ENCODE results near the gene SLC7A6OS. TPM values are rescaled to one million over a fixed set of nuclear protein-coding genes. Genes with fewer than 3 reads are reported as not detected.
"Not testable (repeated sequence)": the region's sequence is repeated elsewhere in the genome, so short reads cannot be mapped to it uniquely, and the experiment has no call there.

The SLC7A6OS gene
- total RNA-seq, 1 experiment from 2014 or later, result 14.2 TPM

DNA sequence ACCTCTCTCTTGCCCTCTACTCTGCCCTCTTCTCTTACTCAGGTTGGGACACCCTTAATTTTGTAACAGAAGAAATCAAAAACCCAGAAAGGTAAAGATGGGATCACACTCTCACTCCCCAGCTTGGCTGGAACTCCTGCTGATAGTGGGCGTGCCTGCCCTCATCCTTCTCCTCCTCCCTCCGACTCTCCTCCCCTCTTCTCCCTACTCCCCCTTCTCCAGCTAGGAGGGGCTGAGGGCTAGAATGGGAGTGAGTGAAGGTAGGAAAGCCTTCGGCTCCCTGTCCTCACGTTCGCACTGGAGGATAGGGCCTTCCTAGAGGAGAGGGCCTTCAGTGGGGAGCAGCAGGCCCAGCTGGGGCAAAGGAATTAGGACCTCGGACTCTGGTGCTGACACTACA, 20.3 kb downstream of the SLC7A6OS start:
- no peaks in the 10 kb centered on the region for H3K9me2 ChIP-seq (ENCODE audit: insufficient read depth)
- intact Hi-C loops (cut with micrococcal nuclease; ENCODE audit: unreplicated experiment), result no loop called here
- H3K36me3 ChIP-seq (ENCODE audit: low read depth), result 0 out of 2 replicates have a peak, but pooled peaks cover 4% of the 10 kb centered on the region
- H3K4me2 ChIP-seq, result no peak overlapping the region
- no peaks in the 10 kb centered on the region for H3K79me2 ChIP-seq (ENCODE audit: low read depth)
- H3K27me3 ChIP-seq (ENCODE audit: insufficient read depth, low read depth), result no peaks in the 10 kb centered on the region
- ChIA-PET POLR2A (ENCODE audit: unreplicated experiment) (no interaction called here), CTCF (no interaction called here)
- H3F3A ChIP-seq (ENCODE audit: insufficient read depth, low read depth), result no peaks in the 10 kb centered on the region
- H4K20me1 ChIP-seq (ENCODE audit: insufficient read depth), result peaks cover 12% of the 10 kb centered on the region
- H3K9me3 ChIP-seq (ENCODE audit: insufficient read depth, low read depth), result no peaks in the 10 kb centered on the region
- H3K4me3 ChIP-seq, result no peak overlapping the region
- H3K27ac ChIP-seq, result no peak overlapping the region
- TF ChIP-seq, protein P1, sequence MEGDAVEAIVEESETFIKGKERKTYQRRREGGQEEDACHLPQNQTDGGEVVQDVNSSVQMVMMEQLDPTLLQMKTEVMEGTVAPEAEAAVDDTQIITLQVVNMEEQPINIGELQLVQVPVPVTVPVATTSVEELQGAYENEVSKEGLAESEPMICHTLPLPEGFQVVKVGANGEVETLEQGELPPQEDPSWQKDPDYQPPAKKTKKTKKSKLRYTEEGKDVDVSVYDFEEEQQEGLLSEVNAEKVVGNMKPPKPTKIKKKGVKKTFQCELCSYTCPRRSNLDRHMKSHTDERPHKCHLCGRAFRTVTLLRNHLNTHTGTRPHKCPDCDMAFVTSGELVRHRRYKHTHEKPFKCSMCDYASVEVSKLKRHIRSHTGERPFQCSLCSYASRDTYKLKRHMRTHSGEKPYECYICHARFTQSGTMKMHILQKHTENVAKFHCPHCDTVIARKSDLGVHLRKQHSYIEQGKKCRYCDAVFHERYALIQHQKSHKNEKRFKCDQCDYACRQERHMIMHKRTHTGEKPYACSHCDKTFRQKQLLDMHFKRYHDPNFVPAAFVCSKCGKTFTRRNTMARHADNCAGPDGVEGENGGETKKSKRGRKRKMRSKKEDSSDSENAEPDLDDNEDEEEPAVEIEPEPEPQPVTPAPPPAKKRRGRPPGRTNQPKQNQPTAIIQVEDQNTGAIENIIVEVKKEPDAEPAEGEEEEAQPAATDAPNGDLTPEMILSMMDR (conservative IDR thresholded peaks at IDR 0.05), result no peak
- no peak for TF ChIP-seq EZH2 (IDR thresholded peaks at IDR 0.05; ENCODE audit: low read depth)
- H2AFZ ChIP-seq, result no peak overlapping the region
- 0 out of 2 replicates have a peak, but pooled peaks cover 7% of the 10 kb centered on the region for H3K4me1 ChIP-seq (replicated peaks; ENCODE audit: insufficient read depth)
- no peak for DNase-seq
- BruUV-seq (replicated peaks), result no TSS peak

DNA sequence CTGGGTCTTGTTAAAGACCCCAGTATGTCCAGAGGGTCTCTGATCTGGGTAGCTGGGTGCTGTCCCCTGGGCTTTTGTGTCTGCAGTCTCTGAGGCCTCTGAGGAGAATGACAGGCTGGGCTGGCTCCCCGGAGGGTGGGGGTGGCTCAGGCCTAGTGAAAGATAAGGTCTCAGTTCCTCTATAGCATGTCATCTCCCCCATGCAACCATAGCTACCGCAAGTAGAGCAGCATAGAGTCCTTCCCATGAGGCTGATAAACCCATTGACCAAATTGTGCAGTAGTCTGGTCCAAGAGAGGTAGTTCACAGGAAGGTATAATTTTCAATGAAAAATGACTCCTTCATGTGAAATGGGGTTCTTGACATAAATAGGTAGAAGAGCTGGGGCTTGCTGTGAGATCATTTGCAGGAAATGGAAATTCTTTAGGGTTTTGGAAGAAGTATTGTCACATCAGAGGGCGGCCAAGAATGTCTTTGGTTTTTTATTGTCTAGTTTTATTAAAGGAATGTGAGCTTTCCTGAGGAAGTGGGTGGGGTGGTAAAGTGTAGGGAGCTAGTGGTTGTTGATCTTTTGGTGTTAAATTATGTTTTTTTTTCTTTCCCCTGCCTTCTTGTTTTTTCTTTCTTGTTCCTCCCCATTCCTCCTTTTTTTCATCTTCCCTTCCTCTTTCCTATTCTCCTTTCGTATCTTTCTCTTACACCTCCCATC, 21.0 kb downstream of the SLC7A6OS start:
- CTCF ChIA-PET, result no interaction called here
- Histone ChIP-seq H3K36me3 (ENCODE audit: low read depth) (0 out of 2 replicates have a peak, but pooled peaks cover 4% of the 10 kb centered on the region), H3K27me3 (ENCODE audit: insufficient read depth, low read depth) (no peaks in the 10 kb centered on the region), H2AFZ (no peak overlapping the region), H3K79me2 (ENCODE audit: low read depth) (no peaks in the 10 kb centered on the region), H3K4me3 (no peak overlapping the region), H3K9me2 (ENCODE audit: insufficient read depth) (no peaks in the 10 kb centered on the region), H3K9me3 (ENCODE audit: insufficient read depth, low read depth) (no peaks in the 10 kb centered on the region), H3K27ac (no peak overlapping the region), H3F3A (ENCODE audit: insufficient read depth, low read depth) (no peaks in the 10 kb centered on the region), H3K4me2 (no peak overlapping the region), H4K20me1 (ENCODE audit: insufficient read depth) (peaks cover 12% of the 10 kb centered on the region), H3K4me1 (replicated peaks; ENCODE audit: insufficient read depth) (0 out of 2 replicates have a peak, but pooled peaks cover 7% of the 10 kb centered on the region)
- no peak for DNase-seq
- no peak for TF ChIP-seq EZH2 (IDR thresholded peaks at IDR 0.05; ENCODE audit: low read depth)
- TF ChIP-seq, protein P1 (conservative IDR thresholded peaks at IDR 0.05), result no peak
- POLR2A ChIA-PET (ENCODE audit: unreplicated experiment), result no interaction called here
- BruUV-seq (replicated peaks), result no TSS peak
- intact Hi-C loops (cut with micrococcal nuclease; ENCODE audit: unreplicated experiment), result no loop called here

DNA sequence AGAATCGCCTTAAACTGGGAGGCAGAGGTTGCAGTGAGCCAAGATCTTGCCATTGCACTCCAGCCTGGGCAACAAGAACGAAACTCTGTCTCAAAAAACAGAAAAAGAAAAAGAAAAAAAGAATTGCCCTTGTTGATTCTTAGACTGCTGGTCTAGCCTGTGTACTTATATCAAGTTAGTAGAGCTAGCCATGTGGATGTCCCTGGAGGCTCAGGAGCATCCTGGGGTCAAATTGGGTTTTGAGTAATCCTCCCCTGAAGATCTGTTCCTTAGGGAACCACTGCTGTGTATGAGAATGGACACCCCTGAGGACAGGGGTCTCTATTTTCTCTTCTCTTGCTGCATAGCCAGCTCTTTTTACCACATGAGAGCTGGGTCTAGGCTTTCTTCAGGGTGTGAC, 21.5 kb downstream of the SLC7A6OS start:
- Histone ChIP-seq H4K20me1 (ENCODE audit: insufficient read depth) (peaks cover 12% of the 10 kb centered on the region), H3K9me2 (ENCODE audit: insufficient read depth) (no peaks in the 10 kb centered on the region), H2AFZ (no peak overlapping the region), H3K36me3 (ENCODE audit: low read depth) (0 out of 2 replicates have a peak, but pooled peaks cover 4% of the 10 kb centered on the region), H3K27me3 (ENCODE audit: insufficient read depth, low read depth) (no peaks in the 10 kb centered on the region), H3K9me3 (ENCODE audit: insufficient read depth, low read depth) (no peaks in the 10 kb centered on the region), H3F3A (ENCODE audit: insufficient read depth, low read depth) (no peaks in the 10 kb centered on the region), H3K4me3 (no peak overlapping the region), H3K4me2 (no peak overlapping the region), H3K79me2 (ENCODE audit: low read depth) (no peaks in the 10 kb centered on the region), H3K27ac (no peak overlapping the region), H3K4me1 (replicated peaks; ENCODE audit: insufficient read depth) (0 out of 2 replicates have a peak, but pooled peaks cover 7% of the 10 kb centered on the region)
- intact Hi-C loops (cut with micrococcal nuclease; ENCODE audit: unreplicated experiment), result no loop called here
- no TSS peak for BruUV-seq (replicated peaks)
- DNase-seq, result no peak
- POLR2A ChIA-PET (ENCODE audit: unreplicated experiment), result no interaction called here
- CTCF ChIA-PET, result no interaction called here
- TF ChIP-seq, protein P1 (conservative IDR thresholded peaks at IDR 0.05), result no peak
- no peak for TF ChIP-seq EZH2 (IDR thresholded peaks at IDR 0.05; ENCODE audit: low read depth)

DNA sequence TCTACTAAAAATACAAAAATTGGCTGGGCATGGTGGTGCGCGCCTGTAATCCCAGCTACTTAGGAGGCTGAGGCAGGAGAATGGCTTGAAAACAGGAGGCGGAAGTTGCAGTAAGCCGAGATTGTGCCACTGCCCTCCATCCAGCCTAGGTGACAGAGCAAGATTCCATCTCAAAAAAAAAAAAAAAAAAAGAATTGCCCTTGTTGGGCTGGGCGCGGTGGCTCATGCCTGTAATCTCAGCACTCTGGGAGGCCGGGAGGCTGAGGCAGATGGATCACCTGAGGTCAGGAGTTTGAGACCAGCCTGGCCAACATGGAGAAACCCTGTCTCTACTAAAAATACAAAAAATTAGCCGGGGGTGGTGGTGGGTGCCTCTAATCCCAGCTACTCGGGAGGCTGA, 21.9 kb downstream of the SLC7A6OS start:
- H3K4me2 ChIP-seq; H3K27ac ChIP-seq; H2AFZ ChIP-seq; H3F3A ChIP-seq (ENCODE audit: insufficient read depth, low read depth); H3K27me3 ChIP-seq (ENCODE audit: insufficient read depth, low read depth); H4K20me1 ChIP-seq (ENCODE audit: insufficient read depth); CTCF ChIA-PET; H3K4me3 ChIP-seq; H3K36me3 ChIP-seq (ENCODE audit: low read depth); POLR2A ChIA-PET (ENCODE audit: unreplicated experiment); H3K4me1 ChIP-seq (replicated peaks; ENCODE audit: insufficient read depth); intact Hi-C loops (cut with micrococcal nuclease; ENCODE audit: unreplicated experiment); BruUV-seq (replicated peaks); H3K9me2 ChIP-seq (ENCODE audit: insufficient read depth); H3K9me3 ChIP-seq (ENCODE audit: insufficient read depth, low read depth); DNase-seq; H3K79me2 ChIP-seq (ENCODE audit: low read depth): not testable (repeated sequence)
